DOHH2 (cell line): ENCODE measurements around the gene MROH7.
"Not testable (repeated sequence)": the region's sequence is repeated elsewhere in the genome, so short reads cannot be mapped to it uniquely, and the experiment has no call there.

ENCODE experiments used
- EZH2phosphoT487 ChIP-seq: fragments of 200-600 bp; sonication (generic); IDR thresholded peaks from 2 replicates; pipeline ENCODE4 v1.6.1; 2017; ENCODE audit warnings: borderline replicate concordance, mild to moderate bottlenecking, antibody characterized with exemption, low read length, moderate library complexity, mixed read lengths
- TF ChIP-seq, protein P1 (sequence below): fragments of 200-600 bp; sonication (generic); IDR thresholded peaks from one replicate; pipeline ENCODE4 v1.5.1; 2014; ENCODE audit warnings: antibody characterized with exemption, mild to moderate bottlenecking, low read depth, low read length; ENCODE audit not compliant: poor library complexity, severe bottlenecking

DNA sequence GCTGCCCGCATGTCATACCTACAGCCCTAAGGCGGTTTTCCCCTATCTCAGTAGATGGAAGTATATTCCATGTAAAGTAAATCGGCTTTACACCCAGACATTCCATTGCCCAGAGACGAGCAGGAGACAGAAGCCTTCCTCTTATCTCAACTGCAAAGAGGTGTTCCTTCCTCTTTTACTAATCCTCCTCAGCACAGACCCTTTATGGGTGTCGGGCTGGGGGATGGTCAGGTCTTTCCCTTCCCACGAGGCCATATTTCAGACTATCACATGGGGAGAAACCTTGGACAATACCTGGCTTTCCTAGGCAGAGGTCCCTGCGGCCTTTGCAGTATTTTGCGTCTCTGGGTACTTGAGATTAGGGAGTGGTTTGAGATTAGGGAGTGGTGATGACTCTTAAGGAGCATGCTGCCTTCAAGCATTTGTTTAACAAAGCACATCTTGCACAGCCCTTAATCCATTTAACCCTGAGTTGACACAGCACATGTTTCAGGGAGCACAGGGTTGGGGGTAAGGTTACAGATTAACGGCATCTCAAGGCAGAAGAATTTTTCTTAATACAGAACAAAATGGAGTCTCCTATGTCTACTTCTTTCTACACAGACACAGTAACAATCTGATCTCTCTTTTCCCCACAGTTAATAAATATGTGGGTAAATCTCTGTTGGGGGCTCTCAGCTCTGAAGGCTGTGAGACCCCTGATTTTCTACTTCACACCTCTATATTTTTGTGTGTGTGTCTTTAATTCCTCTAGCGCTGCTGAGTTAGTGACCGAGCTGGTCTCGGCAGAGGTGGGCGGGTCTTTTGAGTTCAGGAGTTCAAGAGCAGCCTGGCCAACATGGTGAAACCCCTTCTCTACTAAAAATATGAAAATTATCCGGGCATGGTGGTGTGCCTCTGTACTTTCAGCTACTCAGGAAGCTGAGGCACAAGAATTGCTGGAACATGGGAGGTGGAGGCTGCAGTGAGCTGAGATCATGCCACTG is 4.8 kb upstream of the MROH7 start:
- TF ChIP-seq, protein P1, sequence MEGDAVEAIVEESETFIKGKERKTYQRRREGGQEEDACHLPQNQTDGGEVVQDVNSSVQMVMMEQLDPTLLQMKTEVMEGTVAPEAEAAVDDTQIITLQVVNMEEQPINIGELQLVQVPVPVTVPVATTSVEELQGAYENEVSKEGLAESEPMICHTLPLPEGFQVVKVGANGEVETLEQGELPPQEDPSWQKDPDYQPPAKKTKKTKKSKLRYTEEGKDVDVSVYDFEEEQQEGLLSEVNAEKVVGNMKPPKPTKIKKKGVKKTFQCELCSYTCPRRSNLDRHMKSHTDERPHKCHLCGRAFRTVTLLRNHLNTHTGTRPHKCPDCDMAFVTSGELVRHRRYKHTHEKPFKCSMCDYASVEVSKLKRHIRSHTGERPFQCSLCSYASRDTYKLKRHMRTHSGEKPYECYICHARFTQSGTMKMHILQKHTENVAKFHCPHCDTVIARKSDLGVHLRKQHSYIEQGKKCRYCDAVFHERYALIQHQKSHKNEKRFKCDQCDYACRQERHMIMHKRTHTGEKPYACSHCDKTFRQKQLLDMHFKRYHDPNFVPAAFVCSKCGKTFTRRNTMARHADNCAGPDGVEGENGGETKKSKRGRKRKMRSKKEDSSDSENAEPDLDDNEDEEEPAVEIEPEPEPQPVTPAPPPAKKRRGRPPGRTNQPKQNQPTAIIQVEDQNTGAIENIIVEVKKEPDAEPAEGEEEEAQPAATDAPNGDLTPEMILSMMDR, result not testable (repeated sequence)
- not testable (repeated sequence) for TF ChIP-seq EZH2phosphoT487
